IPS-18a (cell line): Measurements from ENCODE around the gene ID1.
"Not testable (repeated sequence)": the region's sequence is repeated elsewhere in the genome, so short reads cannot be mapped to it uniquely, and the experiment has no call there.

Experiments
- H3K27ac ChIP-seq: one replicate; pipeline ENCODE4 v1.5.1; 2013; ENCODE audit warnings: low read length
- H3K27me3 ChIP-seq: one replicate; pipeline ENCODE4 v1.6.1; 2013; ENCODE audit warnings: mild to moderate bottlenecking, low read length; ENCODE audit not compliant: control insufficient read depth, insufficient read depth
- H3K36me3 ChIP-seq: one replicate; pipeline ENCODE4 v1.6.1; 2013; ENCODE audit warnings: low read depth, low read length; ENCODE audit not compliant: control insufficient read depth
- H3K4me1 ChIP-seq: one replicate; pipeline ENCODE4 v1.6.1; 2013; ENCODE audit warnings: low read depth, low read length; ENCODE audit not compliant: control insufficient read depth
- H3K4me3 ChIP-seq: one replicate; pipeline ENCODE4 v1.5.1; 2013; ENCODE audit warnings: low read length
- H3K9ac ChIP-seq: one replicate; pipeline ENCODE4 v1.6.1; 2013; ENCODE audit warnings: mild to moderate bottlenecking, low read length, moderate library complexity
- H3K9me3 ChIP-seq: one replicate; pipeline ENCODE4 v1.6.1; 2013; ENCODE audit warnings: low read depth, low read length; ENCODE audit not compliant: control insufficient read depth

The ID1 gene

GRCh38 chr20:31568041-31568731 lies 36.9 kb upstream of the ID1 start:
- Histone ChIP-seq H3K4me3 (no peak overlapping the region), H3K4me1 (peaks cover 29% of the 10 kb centered on the region), H3K27ac (no peak overlapping the region), H3K9ac (no peak overlapping the region), H3K36me3 (peaks cover 19% of the 10 kb centered on the region), H3K27me3 (no peaks in the 10 kb centered on the region), H3K9me3 (no peaks in the 10 kb centered on the region)

- Histone ChIP-seq H3K27ac (no peak overlapping the region), H3K27me3 (no peaks in the 10 kb centered on the region), H3K36me3 (peaks cover 17% of the 10 kb centered on the region), H3K9me3 (no peaks in the 10 kb centered on the region), H3K9ac (no peak overlapping the region), H3K4me1 (peaks cover 31% of the 10 kb centered on the region), H3K4me3 (no peak overlapping the region)
Observed at GRCh38 chr20:31568773-31569162, 36.3 kb upstream of the ID1 start.

DNA sequence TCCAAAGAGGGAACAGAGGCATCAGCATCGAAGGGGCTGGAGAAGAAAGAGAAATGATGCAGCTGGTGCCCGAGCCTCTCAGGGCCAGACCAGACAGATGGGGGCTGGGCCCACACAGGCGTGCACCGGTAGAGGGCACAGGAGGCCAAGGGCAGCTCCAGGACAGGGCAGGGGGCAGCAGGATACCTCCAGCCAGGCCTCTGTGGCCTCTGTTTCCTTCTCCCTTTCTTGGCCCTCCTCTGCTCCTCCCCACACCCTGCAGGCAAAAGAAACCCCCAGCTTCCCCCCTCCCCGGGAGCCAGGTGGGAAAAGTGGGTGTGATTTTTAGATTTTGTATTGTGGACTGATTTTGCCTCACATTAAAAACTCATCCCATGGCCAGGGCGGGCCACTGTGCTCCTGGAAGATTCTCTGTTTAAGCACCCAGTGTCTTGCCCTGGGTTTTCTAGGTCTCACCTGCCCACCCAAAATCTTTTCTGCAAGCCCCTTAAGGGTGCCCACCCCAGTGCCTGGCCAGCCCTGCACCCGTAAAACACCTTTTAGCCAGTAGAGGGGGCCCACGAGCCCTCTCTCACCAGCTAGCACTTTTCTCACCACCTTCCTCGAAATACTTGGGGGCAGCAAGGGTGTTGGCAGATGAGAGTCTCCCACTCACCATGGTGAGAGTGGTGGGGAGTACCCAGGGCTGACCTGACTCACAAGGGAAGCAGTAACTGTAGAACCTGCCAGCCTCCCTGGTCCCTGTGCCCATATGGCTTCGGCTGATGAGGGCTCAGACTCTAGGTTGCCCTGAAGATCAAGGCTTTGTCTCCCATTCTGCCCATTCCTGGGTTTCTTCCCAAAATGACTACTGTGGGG lies 35.7 kb upstream of the ID1 start:
- H3K9me3 ChIP-seq = no peaks in the 10 kb centered on the region
- H3K27me3 ChIP-seq = no peaks in the 10 kb centered on the region
- H3K4me3 ChIP-seq = no peak overlapping the region
- no peak overlapping the region for H3K27ac ChIP-seq
- no peak overlapping the region for H3K9ac ChIP-seq
- peaks cover 35% of the 10 kb centered on the region for H3K4me1 ChIP-seq
- H3K36me3 ChIP-seq = peaks cover 13% of the 10 kb centered on the region

- Histone ChIP-seq H3K27ac (no peak overlapping the region), H3K36me3 (peaks cover 11% of the 10 kb centered on the region), H3K27me3 (no peaks in the 10 kb centered on the region), H3K4me3 (no peak overlapping the region), H3K9me3 (no peaks in the 10 kb centered on the region), H3K4me1 (peaks cover 35% of the 10 kb centered on the region), H3K9ac (no peak overlapping the region)
Observed at GRCh38 chr20:31570021-31570463, 35.0 kb upstream of the ID1 start.

DNA sequence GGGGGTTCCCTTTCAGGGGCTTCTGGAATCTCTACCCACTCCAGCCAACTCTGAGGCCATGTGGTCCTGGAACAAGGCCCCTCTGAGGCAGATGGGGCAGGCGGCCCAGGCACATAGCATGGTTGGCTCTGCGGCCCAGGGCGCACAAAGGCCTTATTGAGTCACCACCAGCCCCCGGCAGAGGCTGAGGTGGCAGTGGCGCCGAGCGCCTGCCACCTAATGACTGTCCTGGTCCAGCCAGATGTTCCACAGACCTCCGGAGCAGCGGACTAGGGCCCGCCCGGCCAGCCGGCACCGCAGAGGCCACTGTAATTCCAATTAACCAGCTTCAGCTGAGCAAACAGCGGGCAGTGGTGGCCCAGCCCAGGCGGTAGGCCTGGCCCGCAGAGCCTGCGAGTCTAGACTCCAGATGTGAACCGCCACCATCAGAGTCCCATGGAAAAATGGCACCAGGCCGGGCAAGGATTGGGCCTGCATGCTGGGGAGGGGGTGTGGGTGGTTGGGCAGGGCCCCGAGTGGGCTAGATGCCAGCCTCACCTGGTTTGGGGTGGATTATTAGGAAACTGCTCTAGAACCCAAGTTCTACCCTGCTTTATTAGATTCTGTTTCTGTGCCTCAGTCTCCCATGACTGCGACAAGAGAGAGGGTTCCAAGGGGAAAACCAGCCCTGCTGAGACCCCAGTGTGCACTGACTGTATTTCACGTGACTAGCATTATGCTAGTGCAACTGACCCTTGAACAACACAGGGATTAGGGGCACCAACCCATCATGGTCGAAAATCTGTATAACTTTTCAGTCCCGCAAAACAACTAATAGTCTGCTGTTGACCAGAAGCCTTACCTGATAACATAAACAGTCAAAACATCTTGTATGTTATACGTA lies 34.1 kb upstream of the ID1 start:
- H3K4me3 ChIP-seq = no peak overlapping the region
- H3K27me3 ChIP-seq = no peaks in the 10 kb centered on the region
- H3K36me3 ChIP-seq = peaks cover 11% of the 10 kb centered on the region
- no peak overlapping the region for H3K9ac ChIP-seq
- peaks cover 35% of the 10 kb centered on the region for H3K4me1 ChIP-seq
- no peak overlapping the region for H3K27ac ChIP-seq
- no peaks in the 10 kb centered on the region for H3K9me3 ChIP-seq

DNA sequence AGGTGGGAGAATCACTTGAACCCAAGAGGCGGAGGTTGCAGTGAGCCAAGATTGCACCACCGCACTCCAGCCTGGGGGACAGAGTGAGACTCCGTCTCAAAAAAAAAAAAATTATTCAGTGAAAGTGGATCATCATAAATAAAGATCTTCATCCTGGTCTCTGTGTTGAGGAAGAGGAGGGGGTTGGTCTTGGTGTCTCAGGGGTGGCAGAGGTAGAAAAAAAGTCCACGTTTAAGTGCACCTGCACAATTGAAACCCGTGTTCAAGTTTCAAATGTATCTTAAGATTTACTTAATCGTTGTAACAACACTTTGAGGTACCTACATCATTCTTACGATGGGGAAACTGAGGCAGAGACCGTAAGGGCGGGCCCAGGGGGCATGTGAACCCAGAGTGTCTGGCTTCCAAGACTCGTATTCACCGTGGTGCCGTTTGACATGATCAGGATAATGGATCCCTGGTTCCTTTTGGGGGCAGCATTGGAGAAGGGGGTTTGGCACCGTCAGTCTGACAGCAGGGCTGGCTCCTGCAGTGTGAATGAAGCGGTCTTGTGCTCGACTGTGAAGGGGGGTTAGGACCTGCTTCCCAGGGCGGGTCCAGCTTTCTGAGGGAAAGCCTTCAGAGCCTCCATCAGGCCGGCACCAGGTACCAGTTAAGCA lies 32.9 kb upstream of the ID1 start:
- Histone ChIP-seq H3K9ac (peak overlapping the region; percentile 64), H3K36me3 (peaks cover 6% of the 10 kb centered on the region), H3K4me1 (peaks cover 35% of the 10 kb centered on the region), H3K4me3 (peak overlapping the region; percentile 50), H3K27me3 (no peaks in the 10 kb centered on the region), H3K27ac (peak overlapping the region; percentile 89), H3K9me3 (no peaks in the 10 kb centered on the region)

DNA sequence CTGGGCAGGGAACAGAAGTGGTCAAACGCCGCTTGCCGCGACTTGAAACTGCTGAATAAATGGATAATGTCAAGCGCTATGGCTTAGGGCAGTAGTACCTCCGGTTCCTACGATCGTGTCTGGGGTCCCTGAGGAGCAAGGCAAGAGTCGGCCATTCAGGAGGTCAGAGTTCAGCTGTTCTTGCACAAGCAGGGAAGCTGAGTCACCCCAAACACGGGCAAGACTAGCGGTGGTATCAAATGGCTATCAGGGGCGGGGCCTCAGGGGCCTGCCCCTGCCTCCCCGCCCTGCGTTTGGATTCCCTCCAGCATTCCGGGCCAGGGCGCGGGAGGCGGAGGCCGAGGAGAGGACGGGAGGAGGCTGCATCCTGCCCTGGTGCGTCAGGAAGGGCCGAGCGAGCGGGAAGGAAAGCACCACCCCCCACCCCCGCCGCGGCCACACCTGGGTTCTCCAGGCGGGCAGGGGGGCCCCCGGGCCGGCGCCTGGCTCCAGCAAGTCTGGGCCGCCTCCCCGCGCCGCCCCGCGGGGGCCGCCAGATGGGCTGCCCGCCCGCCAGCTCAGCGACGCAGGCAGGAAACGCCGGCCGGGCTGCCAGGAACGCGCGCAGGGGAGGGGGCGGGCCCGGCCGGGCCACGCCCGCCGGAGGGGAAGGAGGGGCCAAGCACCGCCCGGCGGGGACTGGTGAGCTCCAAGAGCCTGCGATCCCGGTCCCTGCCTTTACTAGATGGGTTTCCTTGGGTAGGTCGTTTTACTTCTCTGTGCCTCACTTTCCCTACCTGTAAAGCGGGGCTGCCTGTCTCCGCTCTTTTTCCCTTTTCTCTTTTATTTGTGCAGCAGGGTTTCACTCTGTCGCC lies 32.2 kb upstream of the ID1 start:
- Histone ChIP-seq H3K27ac (peak overlapping the region; percentile 89), H3K9ac (peak overlapping the region; percentile 64), H3K27me3 (no peaks in the 10 kb centered on the region), H3K4me1 (peaks cover 35% of the 10 kb centered on the region), H3K36me3 (peaks cover 3% of the 10 kb centered on the region), H3K4me3 (peak overlapping the region; percentile 50), H3K9me3 (no peaks in the 10 kb centered on the region)

- H3K4me1 ChIP-seq = peaks cover 29% of the 10 kb centered on the region
- no peaks in the 10 kb centered on the region for H3K36me3 ChIP-seq
- no peaks in the 10 kb centered on the region for H3K9me3 ChIP-seq
- peak overlapping the region; percentile 38 for H3K9ac ChIP-seq
- H3K27ac ChIP-seq = no peak overlapping the region
- H3K27me3 ChIP-seq = no peaks in the 10 kb centered on the region
- peak overlapping the region; percentile 47 for H3K4me3 ChIP-seq
Observed at GRCh38 chr20:31573555-31574321, 31.4 kb upstream of the ID1 start.

DNA sequence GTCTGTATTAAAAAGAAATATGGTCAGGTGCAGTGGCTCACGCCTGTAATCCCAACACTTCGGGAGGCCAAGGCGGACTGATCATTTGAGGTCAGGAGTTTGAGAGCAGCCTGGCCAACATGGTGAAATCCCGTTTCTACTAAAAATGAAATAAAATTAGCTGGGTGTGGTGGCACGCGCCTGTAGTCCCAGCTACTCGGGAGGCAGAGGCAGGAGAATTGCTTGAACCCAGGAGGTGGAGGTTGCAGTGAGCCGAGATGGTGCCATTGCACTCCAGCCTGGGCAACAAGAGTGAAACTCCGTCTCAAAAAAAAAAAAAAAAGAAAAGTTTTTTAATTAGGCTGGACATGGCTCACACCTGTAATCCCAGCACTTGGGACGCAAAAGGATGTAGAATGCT lies 30.1 kb upstream of the ID1 start:
- H3K27ac ChIP-seq, H3K9ac ChIP-seq, H3K27me3 ChIP-seq, H3K9me3 ChIP-seq, H3K36me3 ChIP-seq, H3K4me3 ChIP-seq: not testable (repeated sequence)
- H3K4me1 ChIP-seq = peaks cover 19% of the 10 kb centered on the region

- Histone ChIP-seq H3K27me3 (no peaks in the 10 kb centered on the region), H3K27ac (no peak overlapping the region), H3K36me3 (no peaks in the 10 kb centered on the region), H3K4me3 (no peak overlapping the region), H3K9me3 (no peaks in the 10 kb centered on the region), H3K9ac (no peak overlapping the region), H3K4me1 (peaks cover 31% of the 10 kb centered on the region)
Observed at GRCh38 chr20:31576751-31577150, 28.3 kb upstream of the ID1 start.
